H1 (cell line): ENCODE results near the gene DPEP2NB.

ENCODE experiments used
- CEBPB ChIP-seq: IDR thresholded peaks from 2 replicates; pipeline ENCODE4 v1.6.1; 2012; ENCODE audit warnings: low read depth, low read length
- CTCF ChIP-seq, 3 experiments: IDR thresholded peaks; 1 replicate in 2 of 3; 2 replicates in 1 of 3; pipeline versions ENCODE4 v1.5.1 to v1.6.1; 2011; ENCODE audit warnings: low read length in 3 of 3, mild to moderate bottlenecking in 3 of 3, inconsistent platforms in 2 of 3, low read depth in 1 of 3, moderate library complexity in 1 of 3; ENCODE audit not compliant: insufficient read depth in 1 of 3; ENCODE audit errors: control extremely low read depth in 1 of 3
- RAD21 ChIP-seq, 2 experiments: IDR thresholded peaks in 1 of 2; conservative IDR thresholded peaks in 1 of 2; 2 replicates each; pipeline ENCODE4 v1.6.1; 2011; ENCODE audit warnings: low read depth in 2 of 2, low read length in 2 of 2, improper control_type of control experiment in 1 of 2, inconsistent platforms in 1 of 2, mild to moderate bottlenecking in 1 of 2, moderate library complexity in 1 of 2
- USF2 ChIP-seq: IDR thresholded peaks from 2 replicates; pipeline ENCODE4 v1.6.1; 2011; ENCODE audit warnings: low read length, improper control_type of control experiment

- TF ChIP-seq RAD21 (IDR thresholded peaks at IDR 0.05 in 1 of 2, conservative IDR thresholded peaks at IDR 0.05 in 1 of 2; ENCODE audit: low read depth in 2 of 2, low read length in 2 of 2) (no peak), CTCF (IDR thresholded peaks at IDR 0.05; ENCODE audit: control extremely low read depth in 1 of 3, insufficient read depth in 1 of 3, low read depth in 1 of 3, low read length in 3 of 3) (no peak), CEBPB (no peak), USF2 (no peak)
These were observed 38.1 kb downstream of the DPEP2NB start for GRCh38 chr16:67977469-67978227.
